ENCODE data around the gene RNF215. TPM values are rescaled to one million over a fixed set of nuclear protein-coding genes. Genes with fewer than 3 reads are reported as not detected.
"Not testable (repeated sequence)": the region's sequence is repeated elsewhere in the genome, so short reads cannot be mapped to it uniquely, and the experiment has no call there.

RNF215 gene
- total RNA-seq, 4 donors from 2014 or later, result 8.6 to 28.9 (median 13.0) TPM

GRCh38 chr22:30404307-30404706 lies 17.1 kb upstream of the RNF215 start:
- no peak for DNase-seq
- Histone ChIP-seq H3K4me1 (peaks cover 0 to 9% (median 0%) of the 10 kb centered on the region in 4 donors), H3K27me3 (no peaks in the 10 kb centered on the region), H3K9me3 (no peaks in the 10 kb centered on the region), H3K27ac (peak overlapping the region in 1 of 4 donors; percentile 25), H3K36me3 (peaks cover 0 to 41% (median 0%) of the 10 kb centered on the region in 3 donors), H3K4me3 (no peak overlapping the region)
- TF ChIP-seq POLR2A (IDR thresholded peaks at IDR 0.05), result no peak
- no peak for TF ChIP-seq CTCF (IDR thresholded peaks at IDR 0.05)

- Histone ChIP-seq H3K27ac (peak overlapping the region in 1 of 4 donors; percentile 25), H3K36me3 (peaks cover 0 to 25% (median 0%) of the 10 kb centered on the region in 3 donors), H3K4me1 (peaks cover 0 to 23% (median 0%) of the 10 kb centered on the region in 4 donors)
- H3K4me3 ChIP-seq, H3K9me3 ChIP-seq, DNase-seq, H3K27me3 ChIP-seq: not testable (repeated sequence)
Measured at GRCh38 chr22:30402766-30403104, 15.5 kb upstream of the RNF215 start.

- Histone ChIP-seq H3K4me1 (peaks cover 0 to 28% (median 3%) of the 10 kb centered on the region in 4 donors), H3K36me3 (peaks cover 0 to 19% (median 0%) of the 10 kb centered on the region in 3 donors), H3K9me3 (no peaks in the 10 kb centered on the region), H3K27ac (no peak overlapping the region), H3K27me3 (no peaks in the 10 kb centered on the region), H3K4me3 (no peak overlapping the region)
- TF ChIP-seq CTCF (IDR thresholded peaks at IDR 0.05) (no peak), POLR2A (IDR thresholded peaks at IDR 0.05) (no peak)
- DNase-seq, result no peak
Measured at GRCh38 chr22:30402028-30402765, 15.0 kb upstream of the RNF215 start.

GRCh38 chr22:30401024-30401423 lies 13.8 kb upstream of the RNF215 start:
- not testable (repeated sequence) for H3K9me3 ChIP-seq

GRCh38 chr22:30400159-30400558 lies 12.9 kb upstream of the RNF215 start:
- H3K27ac ChIP-seq, result no peak overlapping the region

More at GRCh38 chr22:30401024-30401423, 13.8 kb upstream of the RNF215 start:
- H3K36me3 ChIP-seq, DNase-seq, H3K4me3 ChIP-seq, H3K27ac ChIP-seq, H3K27me3 ChIP-seq: not testable (repeated sequence)
- peaks cover 0 to 38% (median 10%) of the 10 kb centered on the region in 4 donors for H3K4me1 ChIP-seq

GRCh38 chr22:30399718-30400117 lies 12.5 kb upstream of the RNF215 start:
- peaks cover 0 to 10% (median 0%) of the 10 kb centered on the region in 3 donors for H3K36me3 ChIP-seq
- H3K4me1 ChIP-seq, result peaks cover 0 to 38% (median 10%) of the 10 kb centered on the region in 4 donors
- TF ChIP-seq CTCF (IDR thresholded peaks at IDR 0.05), result no peak
- TF ChIP-seq POLR2A (IDR thresholded peaks at IDR 0.05), result no peak
- no peaks in the 10 kb centered on the region for H3K9me3 ChIP-seq
- no peak overlapping the region for H3K4me3 ChIP-seq
- DNase-seq, result no peak
- H3K27me3 ChIP-seq, result no peaks in the 10 kb centered on the region
- no peak overlapping the region for H3K27ac ChIP-seq

More at GRCh38 chr22:30400159-30400558, 12.9 kb upstream of the RNF215 start:
- no peak overlapping the region for H3K4me3 ChIP-seq
- TF ChIP-seq POLR2A (IDR thresholded peaks at IDR 0.05) (no peak), CTCF (IDR thresholded peaks at IDR 0.05) (no peak)
- H3K36me3 ChIP-seq, result peaks cover 0 to 10% (median 0%) of the 10 kb centered on the region in 3 donors
- H3K4me1 ChIP-seq, result peaks cover 0 to 38% (median 10%) of the 10 kb centered on the region in 4 donors
- no peak for DNase-seq
- no peaks in the 10 kb centered on the region for H3K27me3 ChIP-seq
- no peaks in the 10 kb centered on the region for H3K9me3 ChIP-seq
